ENCODE results near the gene MAPK9. TPM values are rescaled to one million over a fixed set of nuclear protein-coding genes. Genes with fewer than 3 reads are reported as not detected.

MAPK9 gene
- total RNA-seq, 2 donors from 2014 or later: 46.4 to 50.2 TPM

- no peak for DNase-seq
- Histone ChIP-seq H3K4me3 (no peak overlapping the region), H3K9me3 (no peaks in the 10 kb centered on the region), H3K27ac (no peak overlapping the region), H3K9ac (ENCODE audit: low read depth in 2 of 2, low read length in 2 of 2) (no peak overlapping the region), H3K4me1 (no peaks in the 10 kb centered on the region), H3K27me3 (no peaks in the 10 kb centered on the region), H3K36me3 (no peaks in the 10 kb centered on the region)
- intact Hi-C loops (cut with DNase I): no loop called here
- TF ChIP-seq, protein P1, sequence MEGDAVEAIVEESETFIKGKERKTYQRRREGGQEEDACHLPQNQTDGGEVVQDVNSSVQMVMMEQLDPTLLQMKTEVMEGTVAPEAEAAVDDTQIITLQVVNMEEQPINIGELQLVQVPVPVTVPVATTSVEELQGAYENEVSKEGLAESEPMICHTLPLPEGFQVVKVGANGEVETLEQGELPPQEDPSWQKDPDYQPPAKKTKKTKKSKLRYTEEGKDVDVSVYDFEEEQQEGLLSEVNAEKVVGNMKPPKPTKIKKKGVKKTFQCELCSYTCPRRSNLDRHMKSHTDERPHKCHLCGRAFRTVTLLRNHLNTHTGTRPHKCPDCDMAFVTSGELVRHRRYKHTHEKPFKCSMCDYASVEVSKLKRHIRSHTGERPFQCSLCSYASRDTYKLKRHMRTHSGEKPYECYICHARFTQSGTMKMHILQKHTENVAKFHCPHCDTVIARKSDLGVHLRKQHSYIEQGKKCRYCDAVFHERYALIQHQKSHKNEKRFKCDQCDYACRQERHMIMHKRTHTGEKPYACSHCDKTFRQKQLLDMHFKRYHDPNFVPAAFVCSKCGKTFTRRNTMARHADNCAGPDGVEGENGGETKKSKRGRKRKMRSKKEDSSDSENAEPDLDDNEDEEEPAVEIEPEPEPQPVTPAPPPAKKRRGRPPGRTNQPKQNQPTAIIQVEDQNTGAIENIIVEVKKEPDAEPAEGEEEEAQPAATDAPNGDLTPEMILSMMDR (IDR thresholded peaks at IDR 0.05): no peak
Measured at GRCh38 chr5:180323941-180324600, 32.2 kb upstream of the MAPK9 start.

DNA sequence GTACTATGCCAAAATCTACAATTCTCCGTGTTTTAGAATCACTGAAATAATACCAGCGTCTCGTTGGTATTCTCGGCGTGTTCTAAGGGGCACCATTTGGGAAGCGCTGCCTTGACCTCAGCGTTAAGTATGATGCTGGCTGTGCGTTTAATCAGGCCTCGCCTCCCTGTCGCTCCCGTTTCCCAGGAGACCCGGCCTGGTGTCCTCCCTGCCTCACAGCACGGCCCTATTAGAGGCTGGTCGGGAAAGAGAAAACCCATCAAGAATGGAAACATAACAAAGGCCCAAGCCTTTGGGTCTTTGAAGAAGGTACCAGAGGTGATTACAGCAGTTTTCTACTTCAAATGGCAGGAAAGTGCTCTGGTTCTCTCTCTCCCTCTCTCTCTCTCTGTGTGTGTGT is 31.3 kb upstream of the MAPK9 start:
- no peak overlapping the region for H3K9ac ChIP-seq (ENCODE audit: low read depth in 2 of 2, low read length in 2 of 2)
- no peak for DNase-seq
- H3K4me3 ChIP-seq: no peak overlapping the region
- no peaks in the 10 kb centered on the region for H3K36me3 ChIP-seq
- no peaks in the 10 kb centered on the region for H3K9me3 ChIP-seq
- H3K27me3 ChIP-seq: no peaks in the 10 kb centered on the region
- H3K4me1 ChIP-seq: no peaks in the 10 kb centered on the region
- no peak overlapping the region for H3K27ac ChIP-seq
- intact Hi-C loops (cut with DNase I): no loop called here
- TF ChIP-seq, protein P1 (IDR thresholded peaks at IDR 0.05): no peak

DNA sequence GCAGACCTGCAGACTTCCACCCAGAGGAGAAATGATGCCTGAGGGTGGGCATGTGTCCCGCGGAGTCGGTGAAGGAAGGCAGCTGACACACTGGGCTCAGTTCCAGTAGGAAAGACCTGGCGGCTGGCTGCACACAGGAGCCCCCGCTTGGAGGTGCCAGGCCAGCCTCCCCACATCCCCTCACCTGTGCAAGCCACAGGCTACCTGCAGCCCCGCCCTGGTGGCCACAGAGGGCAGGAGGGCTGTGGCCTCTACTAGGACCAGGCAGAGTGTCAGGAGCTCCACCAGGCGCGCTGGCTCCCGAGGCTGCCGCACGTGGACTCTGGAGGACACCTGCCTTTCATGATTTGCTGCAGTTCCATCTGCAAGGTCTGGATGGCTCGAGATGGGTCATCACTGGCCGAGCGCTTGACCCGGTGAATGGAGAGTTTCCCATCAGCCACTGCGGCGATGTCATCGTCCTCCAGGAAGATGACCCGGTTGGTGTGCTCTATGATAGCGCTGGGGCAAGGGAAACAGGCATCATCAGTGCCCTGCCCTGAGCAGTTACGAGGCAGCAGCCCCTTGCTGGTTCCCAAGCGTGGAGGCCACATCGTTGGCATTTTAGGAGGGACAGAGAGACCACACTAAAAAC is 26.7 kb upstream of the MAPK9 start:
- TF ChIP-seq, protein P1 (IDR thresholded peaks at IDR 0.05): no peak
- intact Hi-C loops (cut with DNase I): loop anchor here (10.0 kb wide), 1 partner anchor 114 kb away; the partner anchor contains the start of gene RASGEF1C

GRCh38 chr5:180316586-180316985 is 24.7 kb upstream of the MAPK9 start:
- intact Hi-C loops (cut with DNase I): loop anchor here (10.0 kb wide), 1 partner anchor 112 kb away; the partner anchor contains the start of gene RASGEF1C
- H3K27ac ChIP-seq: no peak overlapping the region
- no peak overlapping the region for H3K9ac ChIP-seq (ENCODE audit: low read depth in 2 of 2, low read length in 2 of 2)
- H3K4me3 ChIP-seq: no peak overlapping the region
- no peaks in the 10 kb centered on the region for H3K9me3 ChIP-seq
- H3K4me1 ChIP-seq: no peaks in the 10 kb centered on the region
- no peak for DNase-seq
- no peaks in the 10 kb centered on the region for H3K27me3 ChIP-seq
- H3K36me3 ChIP-seq: no peaks in the 10 kb centered on the region
- TF ChIP-seq, protein P1 (IDR thresholded peaks at IDR 0.05): no peak

More for the DNA sequence above, 26.7 kb upstream of the MAPK9 start:
- Histone ChIP-seq H3K27me3 (no peaks in the 10 kb centered on the region), H3K4me1 (no peaks in the 10 kb centered on the region), H3K9me3 (no peaks in the 10 kb centered on the region), H3K27ac (no peak overlapping the region), H3K4me3 (no peak overlapping the region), H3K36me3 (no peaks in the 10 kb centered on the region), H3K9ac (ENCODE audit: low read depth in 2 of 2, low read length in 2 of 2) (no peak overlapping the region)
- no peak for DNase-seq

GRCh38 chr5:180315762-180316212 is 23.9 kb upstream of the MAPK9 start:
- DNase-seq: peak; percentile 82
- no peaks in the 10 kb centered on the region for H3K27me3 ChIP-seq
- TF ChIP-seq, protein P1 (IDR thresholded peaks at IDR 0.05): peak; percentile 96
- H3K36me3 ChIP-seq: no peaks in the 10 kb centered on the region
- H3K27ac ChIP-seq: no peak overlapping the region
- H3K4me3 ChIP-seq: no peak overlapping the region
- H3K9me3 ChIP-seq: no peaks in the 10 kb centered on the region
- H3K9ac ChIP-seq (ENCODE audit: low read depth in 2 of 2, low read length in 2 of 2): no peak overlapping the region
- intact Hi-C loops (cut with DNase I): loop anchor here (10.0 kb wide), 1 partner anchor 111 kb away; the partner anchor contains the start of gene RASGEF1C
- H3K4me1 ChIP-seq: no peaks in the 10 kb centered on the region
